KMS-11 (cell line): ENCODE measurements around the gene COMTD1.
"Not testable (repeated sequence)": the region's sequence is repeated elsewhere in the genome, so short reads cannot be mapped to it uniquely, and the experiment has no call there.

ENCODE experiments used
- H2AFZ ChIP-seq: fragments of 200-600 bp; sonication (generic); 2 replicates; pipeline ENCODE4 v1.6.1; 2016; ENCODE audit warnings: antibody characterized with exemption, mixed run types, low read depth
- H3K27ac ChIP-seq: fragments of 200-600 bp; sonication (generic); 2 replicates; pipeline ENCODE4 v1.6.1; 2016; ENCODE audit warnings: mild to moderate bottlenecking, mixed run types
- H3K27me3 ChIP-seq: fragments of 200-600 bp; sonication (generic); 2 replicates; pipeline ENCODE4 v1.6.1; 2017; ENCODE audit warnings: mild to moderate bottlenecking, low read depth, mixed run types, moderate library complexity; ENCODE audit not compliant: insufficient read depth
- H3K36me3 ChIP-seq: fragments of 200-600 bp; sonication (generic); 2 replicates; pipeline ENCODE4 v1.6.1; 2017; ENCODE audit warnings: mild to moderate bottlenecking, mixed run types; ENCODE audit not compliant: insufficient read depth
- H3K4me1 ChIP-seq: fragments of 200-600 bp; sonication (generic); 2 replicates; pipeline ENCODE4 v1.6.1; 2016; ENCODE audit warnings: mild to moderate bottlenecking, low read depth, mixed run types; ENCODE audit not compliant: poor library complexity, severe bottlenecking
- H3K4me2 ChIP-seq: fragments of 200-600 bp; sonication (generic); 2 replicates; pipeline ENCODE4 v1.7.0; 2016; ENCODE audit warnings: mild to moderate bottlenecking, mixed run types
- H3K4me3 ChIP-seq: fragments of 200-600 bp; sonication (generic); IDR thresholded peaks from 2 replicates; pipeline ENCODE4 v1.6.1; 2017; ENCODE audit warnings: low read depth, low read length, mixed read lengths; ENCODE audit not compliant: insufficient read depth
- H3K79me2 ChIP-seq: fragments of 200-600 bp; sonication (generic); 2 replicates; pipeline ENCODE4 v1.6.1; 2016; ENCODE audit warnings: low read depth, mixed run types; ENCODE audit not compliant: insufficient read depth
- H3K9ac ChIP-seq: fragments of 200-600 bp; sonication (generic); 2 replicates; pipeline ENCODE4 v1.6.1; 2016; ENCODE audit warnings: mild to moderate bottlenecking, mixed run types
- H4K20me1 ChIP-seq: fragments of 200-600 bp; sonication (generic); 2 replicates; pipeline ENCODE4 v1.6.1; 2016; ENCODE audit warnings: mild to moderate bottlenecking, mixed run types; ENCODE audit not compliant: insufficient read depth
- TF ChIP-seq, protein P1 (sequence below): fragments of 200-600 bp; sonication (generic); conservative IDR thresholded peaks from 2 replicates; pipeline ENCODE4 v1.6.1; 2017; ENCODE audit warnings: low read depth, mild to moderate bottlenecking, antibody characterized with exemption, low read length, moderate library complexity, mixed read lengths

The COMTD1 gene

DNA sequence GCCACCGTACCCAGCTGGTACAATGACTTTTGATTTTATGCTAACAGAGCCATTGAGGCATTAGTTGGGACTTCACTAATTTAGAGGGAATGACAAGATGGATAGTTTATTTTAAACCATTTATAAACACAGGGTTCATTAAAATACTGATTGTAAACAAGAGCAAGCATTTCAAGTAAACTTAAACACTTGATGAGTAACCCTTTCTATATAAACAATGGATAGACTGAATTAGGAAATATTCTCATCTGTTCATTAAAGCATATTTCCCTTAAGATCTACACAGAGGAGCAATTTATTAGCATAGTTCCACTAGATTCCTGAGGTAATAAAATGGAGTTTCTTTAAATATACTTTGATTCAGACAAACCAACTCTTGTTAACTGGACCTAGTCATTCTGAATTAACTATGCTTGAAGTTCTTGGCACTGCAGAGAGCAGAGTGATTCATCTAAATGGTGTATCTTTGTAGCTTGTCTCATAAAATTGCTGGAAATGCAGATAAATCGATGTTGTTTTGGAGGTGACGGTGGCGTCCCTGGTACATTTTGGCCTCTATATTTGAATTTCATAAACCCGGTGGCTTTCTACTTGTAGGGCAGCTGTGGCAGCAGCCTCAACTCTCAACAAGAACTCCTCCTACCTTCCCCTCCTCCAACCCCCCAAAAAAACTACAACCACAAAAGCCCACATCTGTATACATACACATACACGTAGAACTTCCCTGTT lies 40.6 kb downstream of the COMTD1 start:
- Histone ChIP-seq H3K27me3 (no peaks in the 10 kb centered on the region), H3K36me3 (no peaks in the 10 kb centered on the region), H3K27ac (no peak overlapping the region), H3K79me2 (no peaks in the 10 kb centered on the region), H3K4me3 (no peak overlapping the region), H2AFZ (no peak overlapping the region), H4K20me1 (no peaks in the 10 kb centered on the region), H3K9ac (no peak overlapping the region), H3K4me2 (no peak overlapping the region), H3K4me1 (no peaks in the 10 kb centered on the region)
- TF ChIP-seq, protein P1, sequence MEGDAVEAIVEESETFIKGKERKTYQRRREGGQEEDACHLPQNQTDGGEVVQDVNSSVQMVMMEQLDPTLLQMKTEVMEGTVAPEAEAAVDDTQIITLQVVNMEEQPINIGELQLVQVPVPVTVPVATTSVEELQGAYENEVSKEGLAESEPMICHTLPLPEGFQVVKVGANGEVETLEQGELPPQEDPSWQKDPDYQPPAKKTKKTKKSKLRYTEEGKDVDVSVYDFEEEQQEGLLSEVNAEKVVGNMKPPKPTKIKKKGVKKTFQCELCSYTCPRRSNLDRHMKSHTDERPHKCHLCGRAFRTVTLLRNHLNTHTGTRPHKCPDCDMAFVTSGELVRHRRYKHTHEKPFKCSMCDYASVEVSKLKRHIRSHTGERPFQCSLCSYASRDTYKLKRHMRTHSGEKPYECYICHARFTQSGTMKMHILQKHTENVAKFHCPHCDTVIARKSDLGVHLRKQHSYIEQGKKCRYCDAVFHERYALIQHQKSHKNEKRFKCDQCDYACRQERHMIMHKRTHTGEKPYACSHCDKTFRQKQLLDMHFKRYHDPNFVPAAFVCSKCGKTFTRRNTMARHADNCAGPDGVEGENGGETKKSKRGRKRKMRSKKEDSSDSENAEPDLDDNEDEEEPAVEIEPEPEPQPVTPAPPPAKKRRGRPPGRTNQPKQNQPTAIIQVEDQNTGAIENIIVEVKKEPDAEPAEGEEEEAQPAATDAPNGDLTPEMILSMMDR = no peak

DNA sequence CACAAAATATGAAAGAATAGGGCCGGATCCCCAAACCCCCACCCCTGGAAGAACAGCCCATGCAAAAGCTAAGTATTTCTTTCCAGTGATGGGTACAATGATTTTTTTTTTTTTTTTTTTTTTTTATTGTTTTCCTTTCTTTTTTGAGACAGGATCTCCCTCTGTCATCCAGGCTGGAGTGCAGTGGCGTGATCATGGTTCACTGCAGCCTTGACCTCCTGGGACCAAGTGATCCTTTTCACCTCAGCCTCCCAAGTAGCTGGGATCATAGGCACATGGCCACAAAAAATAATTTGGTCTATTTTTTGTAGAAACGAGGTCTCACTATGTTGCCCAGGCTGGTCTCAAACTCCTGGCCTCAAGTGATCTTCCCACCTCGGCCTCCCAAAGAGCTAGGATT lies 41.1 kb downstream of the COMTD1 start:
- not testable (repeated sequence) for H3K27ac ChIP-seq, H2AFZ ChIP-seq, H3K79me2 ChIP-seq, H3K4me2 ChIP-seq, H3K4me3 ChIP-seq, H3K36me3 ChIP-seq, H4K20me1 ChIP-seq, H3K4me1 ChIP-seq, H3K27me3 ChIP-seq, H3K9ac ChIP-seq

DNA sequence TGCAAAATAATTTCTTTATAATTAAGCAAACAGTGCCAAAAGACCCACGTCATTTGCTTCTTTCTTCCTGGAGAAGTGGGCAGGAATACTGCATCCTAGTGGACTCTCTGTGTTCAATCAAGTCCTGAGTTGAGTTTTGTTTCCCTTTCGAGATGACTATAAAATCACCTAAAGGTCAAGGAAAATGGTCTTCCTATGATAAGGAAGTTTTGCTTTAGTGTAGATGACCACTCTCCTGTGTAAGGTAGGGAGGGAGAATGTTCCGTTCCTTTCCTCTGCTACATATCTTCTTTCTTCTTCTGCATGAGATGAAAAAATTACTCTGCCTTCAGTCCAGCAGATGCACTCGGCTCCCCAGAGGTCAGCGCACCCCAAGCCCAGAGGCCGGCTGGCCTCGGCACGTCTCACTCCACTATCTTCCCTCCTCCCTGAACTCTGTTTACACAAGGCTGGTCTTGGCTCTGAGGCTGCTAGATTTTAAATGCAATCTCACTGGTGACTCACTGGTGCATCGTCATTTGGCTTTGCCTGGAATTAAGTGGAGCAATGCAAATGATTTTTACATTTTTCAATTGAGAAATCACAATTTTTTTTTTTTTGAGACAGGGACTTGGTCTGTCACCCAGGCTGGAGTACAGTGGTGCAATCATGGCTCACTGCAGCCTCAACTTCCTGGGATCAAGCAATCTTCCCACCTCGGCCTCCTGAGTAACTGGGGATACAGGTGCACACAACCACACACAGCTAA lies 43.8 kb downstream of the COMTD1 start:
- TF ChIP-seq, protein P1 = no peak
- Histone ChIP-seq H3K27ac (no peak overlapping the region), H3K4me3 (no peak overlapping the region), H3K36me3 (no peaks in the 10 kb centered on the region), H3K9ac (no peak overlapping the region), H2AFZ (no peak overlapping the region), H3K4me1 (peaks cover 10% of the 10 kb centered on the region), H3K27me3 (no peaks in the 10 kb centered on the region), H4K20me1 (no peaks in the 10 kb centered on the region), H3K4me2 (no peak overlapping the region), H3K79me2 (no peaks in the 10 kb centered on the region)

DNA sequence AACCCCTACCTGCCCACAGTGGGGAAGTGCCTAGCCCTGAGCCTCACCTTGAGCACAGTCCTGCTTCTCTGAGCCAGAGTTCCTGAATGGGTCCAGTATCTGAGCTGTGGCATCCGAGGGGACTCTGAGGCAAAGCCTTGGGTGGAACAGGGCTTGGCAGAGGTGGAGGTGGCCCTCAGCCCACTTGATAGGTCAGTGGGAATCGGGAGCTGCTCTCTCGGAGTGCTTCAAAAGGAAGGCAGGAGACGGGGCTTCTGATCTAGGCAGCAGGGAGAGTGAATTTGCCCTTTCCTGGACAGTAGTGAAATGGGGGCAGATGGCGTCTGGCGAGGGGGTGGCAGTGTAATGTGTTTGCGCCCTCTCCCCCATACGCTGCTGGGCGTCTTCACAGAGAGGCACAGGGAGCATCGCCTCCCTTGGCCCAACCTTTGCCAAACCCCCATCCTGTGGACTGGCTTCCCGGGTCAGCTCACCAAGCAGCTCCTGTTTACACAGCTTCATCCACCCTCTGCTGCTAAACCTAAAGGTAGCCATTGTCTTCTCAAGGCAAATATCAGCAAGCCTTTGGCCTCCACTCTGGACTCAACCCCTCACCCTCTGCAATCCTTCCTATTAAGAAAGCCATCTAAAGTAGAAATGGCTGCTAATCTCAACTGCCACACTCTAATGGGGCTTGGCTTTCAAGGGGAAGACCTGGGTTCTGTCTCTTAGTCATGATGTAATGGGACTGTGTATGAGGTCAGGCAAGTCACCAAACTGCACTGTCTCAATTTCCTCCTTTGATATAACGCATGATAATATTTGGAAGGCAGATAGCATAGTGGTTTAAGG lies 46.3 kb downstream of the COMTD1 start:
- H3K4me1 ChIP-seq = peaks cover 10% of the 10 kb centered on the region
- H3K4me3 ChIP-seq = no peak overlapping the region
- no peak overlapping the region for H2AFZ ChIP-seq
- no peak overlapping the region for H3K9ac ChIP-seq
- H4K20me1 ChIP-seq = no peaks in the 10 kb centered on the region
- no peak overlapping the region for H3K27ac ChIP-seq
- no peaks in the 10 kb centered on the region for H3K27me3 ChIP-seq
- TF ChIP-seq, protein P1 = no peak
- H3K36me3 ChIP-seq = no peaks in the 10 kb centered on the region
- H3K79me2 ChIP-seq = no peaks in the 10 kb centered on the region
- no peak overlapping the region for H3K4me2 ChIP-seq

DNA sequence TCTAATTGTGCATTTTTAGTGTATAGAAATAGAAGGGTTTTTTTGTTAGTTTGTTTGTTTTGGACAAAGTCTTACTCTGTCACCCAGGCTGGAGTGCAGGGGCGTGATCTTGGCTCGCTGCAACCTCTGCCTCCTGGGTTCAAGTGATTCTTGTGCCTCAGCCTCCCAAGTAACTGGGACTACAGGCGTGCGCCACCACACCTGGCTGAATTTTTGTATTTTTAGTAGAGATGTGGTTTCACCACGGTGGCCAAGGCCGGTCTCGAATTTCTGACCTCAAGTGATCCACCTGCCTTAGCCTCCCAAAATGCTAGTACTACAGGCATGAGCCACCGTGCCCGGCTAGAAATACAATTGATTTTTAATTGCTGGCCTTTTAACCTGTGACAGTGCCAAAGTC lies 47.2 kb downstream of the COMTD1 start:
- not testable (repeated sequence) for H3K4me2 ChIP-seq, H2AFZ ChIP-seq, H3K27ac ChIP-seq, H3K9ac ChIP-seq, H3K36me3 ChIP-seq, H3K79me2 ChIP-seq, H3K27me3 ChIP-seq, H4K20me1 ChIP-seq, H3K4me3 ChIP-seq, H3K4me1 ChIP-seq
